HK-2 (cell line): ENCODE data around the gene LY6G6F.

ENCODE experiments used
- DNase-seq: peaks from one replicate; pipeline ENCODE4 v3.0.0-alpha.2; 2018; ENCODE audit not compliant: unreplicated experiment

Gene LY6G6F, protein sequence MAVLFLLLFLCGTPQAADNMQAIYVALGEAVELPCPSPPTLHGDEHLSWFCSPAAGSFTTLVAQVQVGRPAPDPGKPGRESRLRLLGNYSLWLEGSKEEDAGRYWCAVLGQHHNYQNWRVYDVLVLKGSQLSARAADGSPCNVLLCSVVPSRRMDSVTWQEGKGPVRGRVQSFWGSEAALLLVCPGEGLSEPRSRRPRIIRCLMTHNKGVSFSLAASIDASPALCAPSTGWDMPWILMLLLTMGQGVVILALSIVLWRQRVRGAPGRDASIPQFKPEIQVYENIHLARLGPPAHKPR

DNA sequence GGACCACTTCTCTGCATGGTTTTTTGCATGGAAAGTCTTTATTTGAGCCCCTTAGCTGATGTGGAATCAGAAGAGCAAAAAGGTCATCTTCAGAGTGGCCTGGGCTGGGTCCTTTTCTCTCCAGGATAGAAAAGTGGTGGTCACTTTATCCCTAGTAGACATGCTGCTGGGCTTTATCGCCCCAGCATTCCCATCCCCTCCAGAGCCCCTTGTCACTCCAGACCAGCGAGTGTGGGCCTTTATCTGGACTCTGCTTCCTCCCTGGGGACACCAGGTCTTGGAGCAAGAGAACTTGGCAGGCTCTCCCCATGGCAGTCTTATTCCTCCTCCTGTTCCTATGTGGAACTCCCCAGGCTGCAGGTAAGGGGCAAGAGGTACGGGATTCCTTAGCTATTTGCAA, at the start of gene LY6G6F:
LY6G6F (plus strand) TSS at position 268 of the 400 bp plus-strand sequence; CDS start at position 309, 41 bp downstream.
- no peak for DNase-seq

DNA sequence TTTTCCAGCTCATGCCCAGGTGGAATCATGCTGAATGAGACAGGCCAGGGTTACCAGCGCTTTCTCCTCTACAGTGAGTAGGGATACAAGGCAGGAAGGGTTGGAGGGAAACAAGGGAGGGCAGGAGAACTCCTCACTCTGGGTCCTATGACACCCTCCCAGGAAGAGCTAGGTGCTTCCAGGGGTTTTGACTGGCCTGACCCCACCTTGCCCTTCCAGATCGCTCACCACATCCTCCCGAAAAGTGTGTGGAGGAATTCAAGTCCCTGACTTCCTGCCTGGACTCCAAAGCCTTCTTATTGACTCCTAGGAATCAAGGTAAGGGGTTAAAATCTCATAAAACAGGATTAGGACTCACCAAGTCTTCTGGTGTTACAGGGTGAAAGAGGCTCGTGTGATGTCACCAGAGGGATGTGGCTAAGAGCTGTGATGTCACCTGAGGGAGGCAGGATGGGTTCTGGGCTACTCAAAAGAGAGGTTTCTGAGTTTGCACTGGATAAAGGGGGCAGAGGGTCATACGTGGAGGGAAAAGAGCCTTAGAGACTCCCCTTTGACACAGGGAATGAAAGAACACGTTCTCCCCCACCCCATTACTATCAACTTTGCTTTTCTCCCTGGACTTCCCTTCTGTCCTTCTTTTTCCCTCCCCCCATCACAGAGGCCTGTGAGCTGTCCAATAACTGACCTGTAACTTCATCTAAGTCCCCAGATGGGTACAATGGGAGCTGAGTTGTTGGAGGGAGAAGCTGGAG, 49.1 kb upstream of the LY6G6F start:
- DNase-seq, result no peak

DNA sequence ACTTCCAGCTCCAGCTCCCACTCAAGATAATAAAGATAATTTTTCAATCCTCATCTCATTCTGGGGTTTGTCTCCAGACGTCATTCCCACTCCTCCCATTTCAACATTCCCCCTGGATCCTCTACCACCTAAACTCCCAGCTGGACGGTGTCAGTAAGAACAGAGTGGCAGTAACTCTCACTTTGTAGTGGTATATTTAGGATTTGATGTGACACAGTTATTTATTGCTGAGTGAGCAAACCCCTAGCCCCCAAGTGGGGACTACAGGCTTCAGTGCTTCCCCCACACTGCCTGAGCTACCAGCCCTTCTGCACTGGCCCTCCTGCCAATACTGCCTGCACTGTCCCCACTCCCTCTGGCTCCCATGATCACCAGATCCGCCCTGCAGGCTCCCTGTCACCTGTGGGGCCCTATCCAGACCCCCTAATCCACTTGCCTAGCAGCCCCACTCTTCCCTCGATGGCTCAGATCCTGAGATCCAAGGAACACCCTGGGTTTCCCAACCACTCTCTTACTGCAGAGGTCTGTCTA, 48.4 kb upstream of the LY6G6F start:
- no peak for DNase-seq

DNA sequence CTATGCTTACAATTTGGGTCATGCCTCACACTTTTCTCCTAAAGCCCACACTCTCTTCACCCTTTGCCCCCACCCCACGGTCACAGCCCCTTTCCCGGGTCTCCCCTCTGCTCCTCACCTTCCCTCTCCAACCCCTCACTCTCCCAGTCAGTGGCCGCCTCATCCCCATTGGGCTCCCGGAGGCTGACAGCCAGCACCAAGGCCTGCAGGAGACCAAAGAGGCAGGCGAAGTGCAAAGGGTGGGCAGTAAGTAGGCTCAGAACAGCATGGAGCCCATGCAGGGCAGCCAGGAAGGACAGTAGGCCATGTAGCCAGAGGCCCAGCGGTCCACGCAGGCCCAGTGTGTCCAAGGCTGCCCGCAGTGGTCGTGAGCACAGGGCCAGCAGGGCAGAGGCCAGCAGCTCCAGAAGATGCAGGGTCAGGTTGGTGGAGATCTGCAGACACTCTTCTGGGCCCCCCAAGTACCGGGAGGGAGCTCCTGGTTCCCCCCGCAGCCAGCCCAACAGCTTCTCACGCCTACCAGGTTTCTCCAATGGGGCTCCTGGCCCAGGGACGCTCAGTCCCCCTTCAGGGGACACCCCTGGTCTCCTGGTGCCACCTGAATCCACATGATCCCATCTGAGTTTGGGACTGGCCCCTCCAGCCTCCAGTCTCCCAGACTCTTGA, 47.5 kb upstream of the LY6G6F start:
- no peak for DNase-seq

DNA sequence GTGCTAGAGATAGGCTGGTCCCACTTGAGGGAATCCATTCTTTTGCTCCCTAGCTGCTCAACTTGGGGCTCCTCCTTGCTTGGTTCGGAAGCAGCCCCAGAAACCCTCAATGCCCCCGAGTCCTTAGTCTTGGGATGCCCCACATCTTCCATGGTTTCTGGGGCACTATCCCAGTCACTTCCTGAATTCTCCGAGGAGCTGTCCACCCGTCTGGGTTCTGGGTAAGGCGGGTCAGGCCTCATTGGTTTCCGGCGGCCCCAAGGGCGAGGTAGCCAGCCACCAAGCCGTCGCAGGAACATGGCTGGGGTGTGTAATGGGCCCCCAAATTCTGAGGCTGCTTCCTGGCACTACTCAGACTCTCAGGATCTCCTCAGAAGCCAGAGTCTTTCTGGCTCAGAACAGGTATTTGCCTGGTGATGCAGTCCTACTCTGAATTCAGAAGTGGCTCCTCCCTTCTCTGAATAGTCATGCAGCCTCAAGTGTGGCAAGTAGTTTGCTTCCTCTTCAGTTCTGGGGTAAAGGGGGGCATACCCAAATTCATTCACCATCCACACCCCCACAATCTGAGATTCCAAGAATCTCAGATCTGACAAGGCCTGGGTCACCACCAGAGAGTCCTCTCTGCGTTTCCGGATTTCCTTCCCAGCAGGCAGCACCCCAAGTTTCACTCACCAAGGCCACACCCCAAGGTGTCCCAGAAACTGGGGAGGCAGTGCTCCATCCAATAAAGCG, 46.9 kb upstream of the LY6G6F start:
- DNase-seq, result no peak

DNA sequence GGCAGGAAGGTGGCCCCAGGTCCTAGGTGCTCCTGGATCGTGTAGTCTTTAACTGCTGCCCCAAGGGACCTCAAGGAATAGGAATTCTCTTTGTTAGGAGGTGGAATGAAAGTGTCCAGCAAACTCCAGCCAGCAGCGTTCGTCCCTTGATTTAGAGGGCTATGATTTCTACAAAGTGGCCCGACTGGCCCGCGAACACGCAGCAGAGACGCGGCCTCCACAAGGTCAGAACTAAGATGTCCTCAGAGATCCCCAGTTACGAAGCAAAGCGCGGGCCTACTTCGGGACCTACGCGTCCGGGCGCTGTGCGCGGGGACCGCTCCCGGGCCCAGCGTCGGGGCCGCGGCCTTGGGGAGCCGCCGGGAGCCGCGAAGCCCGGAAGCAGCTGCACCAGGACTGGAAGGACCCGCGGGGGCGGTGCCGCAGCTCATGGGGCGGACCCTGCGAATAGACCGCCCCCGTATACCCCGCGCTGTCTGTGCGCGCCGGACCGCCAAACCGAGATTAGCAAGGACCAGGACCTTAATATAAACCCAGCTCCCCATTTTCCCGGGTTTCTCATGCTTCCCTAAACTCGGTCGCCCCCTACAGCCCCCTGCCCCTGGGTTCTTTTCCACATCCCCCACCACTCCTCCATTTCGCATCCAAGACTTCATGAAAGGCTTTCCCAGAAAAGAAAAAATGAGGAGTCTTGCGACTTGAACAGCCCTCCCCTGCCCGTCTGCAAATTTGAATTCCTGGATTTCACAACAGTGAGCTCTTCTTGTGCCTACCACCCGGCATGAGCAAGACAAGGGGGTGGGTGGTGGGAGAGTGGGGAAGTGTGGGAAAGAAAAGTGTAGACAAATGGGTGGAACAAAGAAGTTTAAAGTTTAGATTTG, 46.0 kb upstream of the LY6G6F start, which contains the start of gene C6orf47:
C6orf47 (minus strand) TSS at position 398 of the 881 bp plus-strand sequence. CDS start 831 bp downstream, outside the sequence.
- DNase-seq, result peak; percentile 86

DNA sequence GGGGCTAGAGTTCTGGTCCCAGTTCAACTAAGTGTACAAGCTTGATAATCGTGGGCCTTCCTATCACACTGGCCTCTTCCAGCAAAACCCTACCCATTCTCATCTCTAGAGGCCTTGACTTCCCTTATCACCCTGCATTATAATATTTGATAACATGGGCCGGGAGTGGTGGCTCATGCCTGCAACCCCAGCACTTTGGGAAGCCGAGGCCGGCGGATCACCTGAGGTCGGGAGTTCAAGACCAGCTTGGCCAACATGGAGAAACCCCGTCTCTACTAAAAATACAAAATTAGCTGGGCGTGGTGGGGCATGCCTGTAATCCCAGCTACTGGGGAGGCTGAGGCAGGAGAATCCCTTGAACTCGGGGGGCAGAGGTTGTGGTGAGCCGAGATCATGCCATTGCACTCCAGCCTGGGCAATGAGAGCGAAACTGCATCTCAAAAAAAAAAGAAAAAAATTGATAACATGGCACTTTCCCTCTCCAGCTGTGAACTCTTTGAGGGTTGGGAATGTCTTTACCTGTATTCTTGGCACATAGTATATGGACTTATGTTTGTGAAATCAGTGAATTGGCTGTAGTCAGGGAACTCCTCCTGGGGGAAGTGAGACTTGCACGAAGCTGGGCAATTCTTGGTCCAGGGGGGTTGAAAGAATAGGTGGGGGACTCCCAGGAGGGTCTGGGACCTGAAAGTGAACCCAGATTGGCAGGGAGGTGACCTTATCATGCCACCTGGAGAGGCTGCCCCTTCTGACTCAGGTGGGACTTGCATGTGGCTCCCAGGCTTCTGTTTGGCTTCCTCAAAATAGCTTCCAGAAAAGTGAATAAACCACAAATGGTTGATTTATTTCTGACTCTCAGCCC, 45.2 kb upstream of the LY6G6F start:
- no peak for DNase-seq

DNA sequence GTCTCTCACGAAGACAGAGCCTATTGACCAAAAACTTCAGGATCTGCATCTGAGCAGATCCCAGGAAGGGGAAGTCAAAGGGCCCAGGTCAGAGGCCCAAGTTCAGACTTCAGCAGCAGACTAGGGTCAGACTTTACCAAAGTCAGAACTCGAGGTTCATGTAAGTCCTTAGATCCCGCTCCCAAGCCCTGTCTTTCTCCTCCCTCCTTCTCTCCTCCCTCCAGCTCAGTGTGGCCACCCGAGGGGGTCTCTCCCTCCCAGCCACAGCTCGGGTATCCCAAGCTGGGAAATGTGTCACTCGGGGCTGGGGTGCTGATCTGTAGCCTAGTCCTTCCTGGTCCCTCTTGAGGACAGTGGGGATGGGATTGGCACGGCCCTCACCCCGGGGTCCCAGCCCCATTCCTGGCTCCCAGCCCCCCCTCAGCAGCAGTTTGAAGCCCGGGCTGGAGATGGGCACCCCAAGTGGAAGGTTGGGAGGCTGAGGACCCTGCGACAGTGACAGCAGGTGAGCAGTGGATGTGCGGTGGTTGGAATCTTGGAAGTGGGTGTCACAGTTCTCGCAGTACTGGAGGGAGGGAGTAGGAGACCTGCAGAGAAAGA, 44.4 kb upstream of the LY6G6F start:
- no peak for DNase-seq

DNA sequence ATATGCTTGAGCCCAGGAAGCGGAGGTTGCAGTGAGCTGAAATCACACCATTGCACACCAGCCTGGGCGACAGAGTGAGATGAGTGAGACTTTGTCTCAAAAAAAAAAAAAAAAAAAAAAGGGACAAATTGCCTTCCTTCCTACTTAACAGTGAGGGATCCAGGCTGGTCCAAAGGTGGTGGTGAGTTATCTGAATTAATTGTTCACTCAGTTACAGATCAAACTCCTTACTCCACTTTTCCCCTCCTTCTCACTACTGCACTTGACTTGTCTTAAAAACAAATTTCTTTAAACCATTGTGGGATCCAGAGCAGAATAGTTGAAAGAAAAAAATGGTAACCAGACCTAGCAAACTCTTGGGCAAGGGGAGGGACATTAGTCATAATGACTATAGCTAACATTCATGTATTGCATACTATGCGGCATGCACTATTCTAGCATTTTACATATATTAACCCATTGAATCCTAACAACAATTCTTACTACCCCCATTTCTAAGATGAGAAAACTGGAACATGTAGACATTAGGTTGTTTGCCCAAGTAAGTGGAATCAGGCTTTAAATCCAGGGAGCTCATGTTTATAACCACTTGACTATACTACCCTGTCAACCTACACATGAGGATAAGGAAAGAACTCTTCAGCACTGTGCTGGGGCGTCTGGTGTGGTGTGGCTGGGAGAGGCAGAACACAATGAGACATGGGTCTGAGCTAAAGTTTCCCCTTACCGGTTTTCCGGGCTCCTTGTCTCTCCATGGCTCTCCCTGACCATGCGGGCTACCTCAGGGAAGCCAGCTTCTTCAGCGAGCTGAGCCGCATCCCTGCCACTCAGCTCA, 43.3 kb upstream of the LY6G6F start:
- DNase-seq, result no peak

DNA sequence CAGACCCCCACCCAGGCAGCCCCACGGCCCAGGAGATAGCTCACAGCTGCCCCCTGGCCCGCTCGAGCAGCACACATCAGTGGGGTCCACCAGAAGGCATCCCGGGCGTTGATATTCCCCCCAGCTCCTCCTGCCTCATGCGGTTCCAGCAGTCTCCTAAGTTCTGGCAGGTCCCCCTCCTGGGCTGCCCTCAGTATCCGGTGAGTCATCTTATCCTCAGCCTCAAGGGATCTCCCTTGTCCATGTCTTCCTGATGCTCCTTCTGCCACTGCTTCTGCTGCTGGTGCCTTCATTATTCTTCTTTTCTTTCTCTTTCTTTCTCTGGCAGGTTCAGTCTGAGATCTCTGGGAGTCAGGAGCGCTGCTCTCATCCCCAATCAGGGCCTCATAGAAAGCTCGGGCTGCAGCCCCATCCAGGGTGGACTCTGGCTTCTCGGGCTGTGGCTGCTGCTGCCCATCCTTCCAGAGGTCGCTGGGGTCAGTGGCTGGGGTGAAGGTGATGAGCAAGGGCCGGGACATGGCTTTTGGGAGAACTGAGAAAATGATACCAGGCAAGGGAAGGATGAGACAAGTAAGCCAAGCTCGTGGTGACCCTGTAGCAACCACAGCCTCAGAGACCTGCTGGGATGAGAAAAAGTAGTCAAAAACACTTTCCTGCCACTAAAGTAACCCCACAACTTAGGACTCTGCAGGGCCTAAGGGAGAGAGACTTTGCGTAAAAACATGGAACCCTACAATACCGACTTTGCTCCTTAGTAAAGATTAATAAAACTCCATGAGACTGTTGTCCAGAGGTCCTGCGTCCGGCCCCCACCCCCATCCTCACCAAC, 42.5 kb upstream of the LY6G6F start:
- DNase-seq, result peak; percentile 48

DNA sequence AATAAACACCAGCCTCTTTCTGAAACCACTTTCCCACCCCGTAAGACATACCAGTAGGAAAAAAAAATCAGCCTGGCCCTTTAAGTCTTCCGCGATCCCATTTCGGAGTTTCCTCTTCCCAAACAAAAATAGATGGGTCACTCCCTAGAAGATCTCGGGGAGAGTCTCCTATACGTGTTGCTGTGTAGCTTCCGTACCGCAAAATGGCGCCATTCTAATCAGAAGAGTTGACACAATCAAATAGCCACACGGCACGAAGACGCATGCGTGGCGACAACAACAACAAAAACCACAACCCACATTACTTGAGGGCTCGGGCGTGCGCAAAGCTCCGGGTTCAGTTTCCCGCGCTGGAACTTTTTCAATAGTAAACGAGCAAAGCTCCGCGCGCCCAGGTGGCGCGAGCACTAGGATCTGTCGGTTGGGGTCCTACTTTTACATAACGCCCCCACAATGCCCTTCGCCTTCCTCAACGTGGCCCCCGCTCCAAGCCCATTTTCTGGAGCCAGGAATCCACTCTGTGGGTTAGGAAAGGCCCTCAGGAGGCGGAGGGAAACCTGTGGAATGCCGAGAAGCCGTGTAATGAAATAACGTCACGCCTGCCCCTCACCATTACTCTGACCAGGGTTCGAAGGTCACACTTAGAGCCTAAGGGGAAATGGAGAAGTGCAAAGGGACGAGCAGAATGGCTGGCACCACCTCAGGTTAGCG, 41.7 kb upstream of the LY6G6F start, which contains the start of gene GPANK1:
GPANK1 (minus strand) TSS at position 208 of the 711 bp plus-strand sequence. CDS start 519 bp downstream, outside the sequence.
- peak; percentile 82 for DNase-seq

DNA sequence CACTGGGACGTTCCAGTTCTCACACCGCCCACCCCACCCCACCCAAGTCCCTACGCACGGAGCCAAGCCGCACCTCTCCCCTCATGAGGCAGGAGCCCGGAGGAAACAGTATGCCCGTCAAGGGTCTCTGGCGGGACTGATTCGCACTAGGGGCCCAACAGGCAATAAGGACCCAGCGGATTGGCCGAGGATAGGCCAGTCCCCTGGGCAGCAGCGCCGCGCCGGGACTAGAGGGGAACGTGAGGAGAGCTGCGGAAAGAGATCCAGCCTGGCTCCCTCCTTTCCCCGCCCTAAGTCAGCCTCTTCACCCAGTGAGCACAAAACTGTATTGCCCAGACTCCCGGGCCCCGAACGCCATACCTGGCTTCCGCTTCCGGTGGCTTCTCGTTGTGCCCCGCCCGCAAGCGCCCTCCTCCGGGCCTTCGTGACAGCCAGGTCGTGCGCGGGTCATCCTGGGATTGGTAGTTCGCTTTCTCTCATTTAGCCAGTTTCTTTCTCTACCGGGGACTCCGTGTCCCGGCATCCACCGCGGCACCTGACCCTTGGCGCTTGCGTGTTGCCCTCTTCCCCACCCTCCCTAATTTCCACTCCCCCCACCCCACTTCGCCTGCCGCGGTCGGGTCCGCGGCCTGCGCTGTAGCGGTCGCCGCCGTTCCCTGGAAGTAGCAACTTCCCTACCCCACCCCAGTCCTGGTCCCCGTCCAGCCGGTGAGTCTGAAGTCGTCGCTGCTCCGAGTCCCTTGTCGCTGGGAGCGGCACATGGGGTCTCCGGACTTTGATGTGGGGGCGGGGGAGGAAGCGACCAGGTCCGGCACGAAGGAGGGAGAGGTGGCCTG, 40.9 kb upstream of the LY6G6F start, which contains the start of gene CSNK2B:
CSNK2B (plus strand) TSS at position 580 of the 836 bp plus-strand sequence. CDS start 752 bp downstream, outside the sequence.
- DNase-seq, result peak; percentile 98

DNA sequence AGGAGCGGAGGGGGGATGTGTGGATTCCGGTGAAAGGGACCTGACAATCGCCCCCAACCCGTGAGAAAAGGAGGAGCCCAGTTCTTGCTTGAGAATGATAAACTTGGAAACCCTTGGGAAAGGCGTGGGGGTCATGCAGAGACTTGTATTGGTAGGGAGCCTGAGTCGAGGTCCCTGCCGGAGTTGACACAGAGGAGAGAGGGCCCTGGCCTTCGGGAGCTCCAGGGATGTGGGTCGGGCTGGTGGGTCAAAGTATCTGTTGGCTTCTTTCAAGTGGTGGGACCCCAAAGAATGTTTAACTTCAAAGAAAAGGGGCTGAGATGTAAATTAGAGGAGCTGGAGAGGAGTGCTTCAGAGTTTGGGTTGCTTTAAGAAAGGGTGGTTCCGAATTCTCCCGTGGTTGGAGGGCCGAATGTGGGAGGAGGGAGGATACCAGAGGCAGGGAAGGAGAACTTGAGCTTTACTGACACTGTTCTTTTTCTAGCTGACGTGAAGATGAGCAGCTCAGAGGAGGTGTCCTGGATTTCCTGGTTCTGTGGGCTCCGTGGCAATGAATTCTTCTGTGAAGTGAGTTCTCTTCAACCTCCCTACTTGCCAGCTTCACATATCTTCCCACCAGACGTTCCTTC, 40.2 kb upstream of the LY6G6F start:
- DNase-seq, result no peak

DNA sequence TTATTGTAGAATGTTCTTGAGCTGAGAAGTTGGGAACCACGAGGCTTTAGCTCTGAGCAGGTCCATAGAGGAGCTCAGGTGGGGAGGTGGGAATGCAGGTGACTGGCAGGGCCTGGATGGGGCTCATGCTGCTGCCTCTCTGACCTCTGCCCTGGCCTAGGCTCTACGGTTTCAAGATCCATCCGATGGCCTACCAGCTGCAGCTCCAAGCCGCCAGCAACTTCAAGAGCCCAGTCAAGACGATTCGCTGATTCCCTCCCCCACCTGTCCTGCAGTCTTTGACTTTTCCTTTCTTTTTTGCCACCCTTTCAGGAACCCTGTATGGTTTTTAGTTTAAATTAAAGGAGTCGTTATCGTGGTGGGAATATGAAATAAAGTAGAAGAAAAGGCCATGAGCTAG, 37.0 kb upstream of the LY6G6F start, which contains the start of gene LY6G5B:
LY6G5B (plus strand) TSS at position 301 of the 400 bp plus-strand sequence. CDS start 975 bp downstream, outside the sequence.
- no peak for DNase-seq
